ENCODE measurements around the gene SPATA22. TPM values are rescaled to one million over a fixed set of nuclear protein-coding genes. Genes with fewer than 3 reads are reported as not detected.
"Not testable (repeated sequence)": the region's sequence is repeated elsewhere in the genome, so short reads cannot be mapped to it uniquely, and the experiment has no call there.

The SPATA22 gene
- total and polyA plus RNA-seq, 9 of the 15 experiments (the other 6 are each of a cell fraction or from before 2014, with no cell fraction given), result 0.17 to 0.77 (median 0.44) TPM

GRCh38 chr17:3433215-3433614 lies 38.4 kb downstream of the SPATA22 start:
- peak; percentile 15 for FAIRE-seq
- TF ChIP-seq ZNF766 (CRISPR knock-in tag; conservative IDR thresholded peaks at IDR 0.05) (0 out of 2 replicates have a peak, but pooled peaks have one; percentile 21), MNT (conservative IDR thresholded peaks at IDR 0.05) (0 out of 4 replicates have a peak, but pooled peaks of 1 of the 2 experiments have one; percentile 27), CTCF (IDR thresholded peaks at IDR 0.05 in 2 of 3, conservative IDR thresholded peaks at IDR 0.05 in 1 of 3; ENCODE audit: insufficient read depth in 2 of 3, low read depth in 1 of 3, low read length in 3 of 3) (peak in 1 of 3 experiments; percentile 13; a peak in 1 of 6 replicates), REST (IDR thresholded peaks at IDR 0.05; ENCODE audit: borderline replicate concordance) (peak; percentile 98), REST (CRISPR knock-in tag; IDR thresholded peaks at IDR 0.05; ENCODE audit: low read depth) (peak; percentile 92), EHMT2 (IDR thresholded peaks at IDR 0.05) (peak; percentile 98), MIER1 (IDR thresholded peaks at IDR 0.05; ENCODE audit: low read depth) (peak; percentile 92), YY1 (IDR thresholded peaks at IDR 0.05; ENCODE audit: borderline replicate concordance in 1 of 3, control insufficient read depth in 1 of 3, extremely low read depth in 1 of 3, insufficient read depth in 3 of 3, insufficient read length in 1 of 3, insufficient replicate concordance in 2 of 3, low read depth in 1 of 3, low read length in 2 of 3) (peak in 1 of 3 experiments; percentile 62)

More at GRCh38 chr17:3433215-3433614, 38.4 kb downstream of the SPATA22 start:
- H3K9ac ChIP-seq (ENCODE audit: insufficient read depth in 1 of 2, low read depth in 2 of 2, low read length in 2 of 2); H3K27ac ChIP-seq (ENCODE audit: extremely low read depth, low read depth, low read length); H3K36me3 ChIP-seq (ENCODE audit: control insufficient read depth, insufficient read depth, low read length); H2AFZ ChIP-seq (ENCODE audit: low read depth, low read length); H3K9me1 ChIP-seq (ENCODE audit: control insufficient read depth, insufficient read depth, low read length); in situ Hi-C loops (cut with MboI); H3K27me3 ChIP-seq (ENCODE audit: control insufficient read depth in 2 of 2, insufficient read depth in 2 of 2, low read length in 2 of 2); POLR2A ChIA-PET; H3K4me3 ChIP-seq; H3K4me1 ChIP-seq (replicated peaks in 1 of 2; ENCODE audit: control insufficient read depth in 2 of 2, insufficient read depth in 2 of 2, low read length in 2 of 2); BruUV-seq (replicated peaks); H3K4me2 ChIP-seq (ENCODE audit: insufficient read depth, low read length); intact Hi-C loops (cut with micrococcal nuclease); H3K9me3 ChIP-seq (replicated peaks; ENCODE audit: control insufficient read depth, insufficient read depth, low read depth, low read length); H3K79me2 ChIP-seq (ENCODE audit: control insufficient read depth, insufficient read depth, low read length); CTCF ChIA-PET (ENCODE audit: low intra/inter-chr PET ratio); H4K20me1 ChIP-seq (replicated peaks; ENCODE audit: control insufficient read depth, insufficient read depth, low read length): not testable (repeated sequence)
- ATAC-seq (peak; percentile 81), DNase-seq (ENCODE audit: extremely low read depth in 1 of 4, low spot score in 3 of 4) (peak in 2 of 4 experiments; percentile 7 to 21)
- WGBS (ENCODE audit: insufficient coverage, low coverage, missing lambda C conversion rate), result 2% methylated on average over 7 of the region's 7 CpGs
